ENCODE results near the gene LRRC32. TPM values are rescaled to one million over a fixed set of nuclear protein-coding genes. Genes with fewer than 3 reads are reported as not detected.

Gene LRRC32
- polyA plus RNA-seq, 3 donors = 1.5 TPM; not detected in 2

DNA sequence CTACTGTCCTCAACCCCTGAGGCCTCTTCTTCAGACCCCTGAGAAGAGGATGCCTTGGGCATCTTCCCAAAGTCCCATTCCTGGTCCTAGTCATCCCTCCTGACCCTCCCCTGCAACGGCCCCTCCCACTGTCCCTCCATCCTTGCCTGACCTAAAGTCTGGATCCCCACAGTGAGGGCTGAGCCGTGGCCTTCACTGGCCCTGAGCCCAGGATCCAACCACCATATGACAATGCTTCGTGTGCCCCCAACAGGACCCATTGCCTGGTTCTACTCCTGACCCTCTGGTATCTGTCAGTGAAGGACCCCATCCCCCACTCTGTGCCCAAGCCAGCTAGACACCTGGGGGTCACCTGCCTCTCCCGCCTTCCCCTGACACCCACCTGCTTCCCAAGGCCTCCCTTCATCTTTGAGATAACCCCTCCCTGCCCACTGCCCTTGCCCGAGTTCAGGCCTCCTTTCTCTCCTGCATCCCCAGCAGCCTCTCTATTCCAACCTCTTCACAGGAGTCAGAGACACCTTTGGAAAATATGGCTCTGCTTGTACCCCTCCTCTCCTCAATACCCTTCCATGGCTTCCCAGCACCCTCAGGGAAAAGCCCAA is 48.0 kb downstream of the LRRC32 start:
- WGBS (ENCODE audit: insufficient coverage) = 79% methylated on average over 5 of the region's 5 CpGs
- H3K4me3 Mint-ChIP-seq = no peak overlapping the region
- H3K27me3 Mint-ChIP-seq (ENCODE audit: low read depth in 3 of 3) = peaks cover 20 to 47% (median 32%) of the 10 kb centered on the region in 3 donors
- no peak overlapping the region for H3K27ac ChIP-seq (ENCODE audit: low read depth in 1 of 2, low read length in 2 of 2)
- TF ChIP-seq, protein P1, sequence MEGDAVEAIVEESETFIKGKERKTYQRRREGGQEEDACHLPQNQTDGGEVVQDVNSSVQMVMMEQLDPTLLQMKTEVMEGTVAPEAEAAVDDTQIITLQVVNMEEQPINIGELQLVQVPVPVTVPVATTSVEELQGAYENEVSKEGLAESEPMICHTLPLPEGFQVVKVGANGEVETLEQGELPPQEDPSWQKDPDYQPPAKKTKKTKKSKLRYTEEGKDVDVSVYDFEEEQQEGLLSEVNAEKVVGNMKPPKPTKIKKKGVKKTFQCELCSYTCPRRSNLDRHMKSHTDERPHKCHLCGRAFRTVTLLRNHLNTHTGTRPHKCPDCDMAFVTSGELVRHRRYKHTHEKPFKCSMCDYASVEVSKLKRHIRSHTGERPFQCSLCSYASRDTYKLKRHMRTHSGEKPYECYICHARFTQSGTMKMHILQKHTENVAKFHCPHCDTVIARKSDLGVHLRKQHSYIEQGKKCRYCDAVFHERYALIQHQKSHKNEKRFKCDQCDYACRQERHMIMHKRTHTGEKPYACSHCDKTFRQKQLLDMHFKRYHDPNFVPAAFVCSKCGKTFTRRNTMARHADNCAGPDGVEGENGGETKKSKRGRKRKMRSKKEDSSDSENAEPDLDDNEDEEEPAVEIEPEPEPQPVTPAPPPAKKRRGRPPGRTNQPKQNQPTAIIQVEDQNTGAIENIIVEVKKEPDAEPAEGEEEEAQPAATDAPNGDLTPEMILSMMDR (IDR thresholded peaks at IDR 0.05) = no peak
- no peaks in the 10 kb centered on the region for H3K79me2 ChIP-seq (ENCODE audit: insufficient read depth, low read length)
- DNase-seq = no peak
- no peak overlapping the region for H3K9ac ChIP-seq (ENCODE audit: insufficient read depth, low read length, poor library complexity, severe bottlenecking)
- H2AFZ ChIP-seq (ENCODE audit: insufficient read depth, low read depth, low read length, poor library complexity, severe bottlenecking) = no peak overlapping the region
- H3K4me1 ChIP-seq (ENCODE audit: control insufficient read depth in 1 of 2, insufficient read depth in 2 of 2, low read length in 2 of 2) = peaks cover 13 to 14% of the 10 kb centered on the region in 2 donors
- H3K9me3 Mint-ChIP-seq = peaks cover 9 to 22% (median 17%) of the 10 kb centered on the region in 7 donors
- intact Hi-C loops (cut with micrococcal nuclease) = no loop called here
- H3K4me2 ChIP-seq (replicated peaks; ENCODE audit: extremely low read depth, low read length, poor library complexity, severe bottlenecking) = no peak overlapping the region
- H3K36me3 Mint-ChIP-seq = peaks cover 14 to 15% of the 10 kb centered on the region in 2 donors
- peaks cover 0 to 3% of the 10 kb centered on the region in 2 donors for H3K27me3 ChIP-seq (ENCODE audit: control insufficient read depth in 2 of 2, insufficient read depth in 2 of 2, low read length in 2 of 2)
- H3K36me3 ChIP-seq (replicated peaks in 1 of 2; ENCODE audit: control insufficient read depth in 1 of 2, insufficient read depth in 2 of 2, low read length in 2 of 2) = no peaks in the 10 kb centered on the region
- peaks cover 12 to 14% of the 10 kb centered on the region in 2 donors for H3K9me3 ChIP-seq (replicated peaks in 1 of 2; ENCODE audit: control insufficient read depth in 1 of 2, insufficient read depth in 1 of 2, low read length in 2 of 2)
- H3K4me3 ChIP-seq (replicated peaks in 1 of 3; ENCODE audit: low read depth in 2 of 3, low read length in 3 of 3) = no peak overlapping the region
- peaks cover 23% of the 10 kb centered on the region for H3K4me1 Mint-ChIP-seq
- no peaks in the 10 kb centered on the region for H4K20me1 ChIP-seq (ENCODE audit: insufficient read depth, low read length)
- H3K27ac Mint-ChIP-seq = peak overlapping the region in 3 of 7 donors; percentile 61 to 78 (median 64)

GRCh38 chr11:76621868-76622267 is 48.7 kb downstream of the LRRC32 start:
- Mint-ChIP-seq H3K36me3 (peaks cover 12 to 14% of the 10 kb centered on the region in 2 donors), H3K27ac (no peak overlapping the region), H3K4me1 (peaks cover 15% of the 10 kb centered on the region), H3K4me3 (no peak overlapping the region), H3K27me3 (ENCODE audit: low read depth in 3 of 3) (peaks cover 21 to 51% (median 35%) of the 10 kb centered on the region in 3 donors), H3K9me3 (peaks cover 9 to 18% (median 17%) of the 10 kb centered on the region in 7 donors)
- TF ChIP-seq, protein P1 (IDR thresholded peaks at IDR 0.05) = no peak
- intact Hi-C loops (cut with micrococcal nuclease) = no loop called here
- H2AFZ ChIP-seq (ENCODE audit: insufficient read depth, low read depth, low read length, poor library complexity, severe bottlenecking) = no peak overlapping the region
- H3K27me3 ChIP-seq (ENCODE audit: control insufficient read depth in 2 of 2, insufficient read depth in 2 of 2, low read length in 2 of 2) = peaks cover 0 to 3% of the 10 kb centered on the region in 2 donors
- H3K36me3 ChIP-seq (replicated peaks in 1 of 2; ENCODE audit: control insufficient read depth in 1 of 2, insufficient read depth in 2 of 2, low read length in 2 of 2) = no peaks in the 10 kb centered on the region
- whole genome bisulfite sequencing (ENCODE audit: insufficient coverage) = 100% methylated on average over 2 of the region's 7 CpGs
- no peak overlapping the region for H3K27ac ChIP-seq (ENCODE audit: low read depth in 1 of 2, low read length in 2 of 2)
- H3K4me3 ChIP-seq (replicated peaks in 1 of 3; ENCODE audit: low read depth in 2 of 3, low read length in 3 of 3) = no peak overlapping the region
- H3K4me1 ChIP-seq (ENCODE audit: control insufficient read depth in 1 of 2, insufficient read depth in 2 of 2, low read length in 2 of 2) = peaks cover 5 to 6% of the 10 kb centered on the region in 2 donors
- H3K9me3 ChIP-seq (replicated peaks in 1 of 2; ENCODE audit: control insufficient read depth in 1 of 2, insufficient read depth in 1 of 2, low read length in 2 of 2) = peaks cover 12 to 14% of the 10 kb centered on the region in 2 donors
- no peak for DNase-seq
- H3K79me2 ChIP-seq (ENCODE audit: insufficient read depth, low read length) = no peaks in the 10 kb centered on the region
- no peak overlapping the region for H3K4me2 ChIP-seq (replicated peaks; ENCODE audit: extremely low read depth, low read length, poor library complexity, severe bottlenecking)
- no peak overlapping the region for H3K9ac ChIP-seq (ENCODE audit: insufficient read depth, low read length, poor library complexity, severe bottlenecking)
- no peaks in the 10 kb centered on the region for H4K20me1 ChIP-seq (ENCODE audit: insufficient read depth, low read length)

Data from CD14-positive monocyte (primary cell).